NB4 (cell line): ENCODE data around the gene NT5C3A.

Source experiments
- MYC ChIP-seq: IDR thresholded peaks from 2 replicates; pipeline ENCODE4 v1.6.1; 2011; ENCODE audit warnings: low read depth, low read length
- POLR2A ChIP-seq: IDR thresholded peaks from 2 replicates; pipeline ENCODE4 v1.6.1; 2011; ENCODE audit warnings: mild to moderate bottlenecking; ENCODE audit not compliant: insufficient read length; ENCODE audit errors: extremely low read depth
- TF ChIP-seq, protein P1 (sequence below): IDR thresholded peaks from one replicate; pipeline ENCODE4 v1.5.1; 2012; ENCODE audit warnings: low read depth, low read length
- TF ChIP-seq, protein P2 (sequence below): IDR thresholded peaks from 2 replicates; pipeline ENCODE4 v1.6.1; 2011; ENCODE audit warnings: low read depth, low read length

DNA sequence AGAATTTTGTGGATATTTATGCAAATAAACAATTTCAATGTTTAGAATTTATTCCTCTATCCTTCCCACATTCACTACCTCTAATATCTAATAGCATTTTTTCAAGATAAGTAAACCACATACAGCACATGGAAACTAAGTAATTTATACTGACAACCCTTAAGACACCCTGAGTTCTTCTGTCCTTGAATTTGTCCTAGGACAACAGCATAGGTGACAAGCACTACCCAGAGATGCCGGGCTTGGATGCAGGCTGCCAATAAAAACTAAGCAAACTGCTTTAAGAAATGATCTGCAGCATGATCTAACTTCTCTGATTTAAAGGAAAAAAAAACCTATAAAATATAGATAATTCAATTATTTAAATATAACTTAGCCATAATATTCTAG, 22.7 kb downstream of the NT5C3A start:
- TF ChIP-seq, protein P1, sequence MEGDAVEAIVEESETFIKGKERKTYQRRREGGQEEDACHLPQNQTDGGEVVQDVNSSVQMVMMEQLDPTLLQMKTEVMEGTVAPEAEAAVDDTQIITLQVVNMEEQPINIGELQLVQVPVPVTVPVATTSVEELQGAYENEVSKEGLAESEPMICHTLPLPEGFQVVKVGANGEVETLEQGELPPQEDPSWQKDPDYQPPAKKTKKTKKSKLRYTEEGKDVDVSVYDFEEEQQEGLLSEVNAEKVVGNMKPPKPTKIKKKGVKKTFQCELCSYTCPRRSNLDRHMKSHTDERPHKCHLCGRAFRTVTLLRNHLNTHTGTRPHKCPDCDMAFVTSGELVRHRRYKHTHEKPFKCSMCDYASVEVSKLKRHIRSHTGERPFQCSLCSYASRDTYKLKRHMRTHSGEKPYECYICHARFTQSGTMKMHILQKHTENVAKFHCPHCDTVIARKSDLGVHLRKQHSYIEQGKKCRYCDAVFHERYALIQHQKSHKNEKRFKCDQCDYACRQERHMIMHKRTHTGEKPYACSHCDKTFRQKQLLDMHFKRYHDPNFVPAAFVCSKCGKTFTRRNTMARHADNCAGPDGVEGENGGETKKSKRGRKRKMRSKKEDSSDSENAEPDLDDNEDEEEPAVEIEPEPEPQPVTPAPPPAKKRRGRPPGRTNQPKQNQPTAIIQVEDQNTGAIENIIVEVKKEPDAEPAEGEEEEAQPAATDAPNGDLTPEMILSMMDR: no peak
- no peak for TF ChIP-seq POLR2A
- TF ChIP-seq MYC: no peak
- TF ChIP-seq, protein P2, sequence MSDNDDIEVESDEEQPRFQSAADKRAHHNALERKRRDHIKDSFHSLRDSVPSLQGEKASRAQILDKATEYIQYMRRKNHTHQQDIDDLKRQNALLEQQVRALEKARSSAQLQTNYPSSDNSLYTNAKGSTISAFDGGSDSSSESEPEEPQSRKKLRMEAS: no peak
